NCI-H774 (cell line): ENCODE measurements around the gene REPS2.
"Not testable (repeated sequence)": the region's sequence is repeated elsewhere in the genome, so short reads cannot be mapped to it uniquely, and the experiment has no call there.

Source experiments
- DNase-seq: peaks from one replicate; lab custom pipeline; 2025; lab: John Stamatoyannopoulos, UW

The REPS2 gene

GRCh38 chrX:16963216-16963615 is 16.8 kb downstream of the REPS2 start:
- DNase-seq = no peak

- not testable (repeated sequence) for DNase-seq
Measured at GRCh38 chrX:16964976-16965375, 18.5 kb downstream of the REPS2 start.

- DNase-seq = no peak
Measured at GRCh38 chrX:16966752-16967448, 20.4 kb downstream of the REPS2 start.

GRCh38 chrX:16968753-16969152 is 22.3 kb downstream of the REPS2 start:
- not testable (repeated sequence) for DNase-seq

- DNase-seq = no peak
Measured at GRCh38 chrX:16970977-16971376, 24.5 kb downstream of the REPS2 start.

GRCh38 chrX:16971694-16972093 is 25.2 kb downstream of the REPS2 start:
- DNase-seq = no peak

- DNase-seq = no peak
Measured at GRCh38 chrX:16975233-16975632, 28.8 kb downstream of the REPS2 start.

- DNase-seq = no peak
Measured at GRCh38 chrX:16977771-16978170, 31.3 kb downstream of the REPS2 start.

GRCh38 chrX:16978193-16978984 is 31.9 kb downstream of the REPS2 start:
- DNase-seq = no peak

- DNase-seq = no peak
Measured at GRCh38 chrX:16979226-16979625, 32.8 kb downstream of the REPS2 start.

GRCh38 chrX:16981209-16981608 is 34.8 kb downstream of the REPS2 start:
- DNase-seq = no peak

- no peak for DNase-seq
Measured at GRCh38 chrX:16981980-16982379, 35.5 kb downstream of the REPS2 start.

- DNase-seq = no peak
Measured at GRCh38 chrX:16983051-16983450, 36.6 kb downstream of the REPS2 start.

- DNase-seq = no peak
Measured at GRCh38 chrX:16985286-16985685, 38.8 kb downstream of the REPS2 start.

GRCh38 chrX:16986169-16986568 is 39.7 kb downstream of the REPS2 start:
- no peak for DNase-seq

GRCh38 chrX:16989750-16990149 is 43.3 kb downstream of the REPS2 start:
- DNase-seq = no peak

- no peak for DNase-seq
Measured at GRCh38 chrX:16990839-16991238, 44.4 kb downstream of the REPS2 start.

- no peak for DNase-seq
Measured at GRCh38 chrX:16992445-16992844, 46.0 kb downstream of the REPS2 start.

- DNase-seq = no peak
Measured at GRCh38 chrX:16992951-16993350, 46.5 kb downstream of the REPS2 start.

GRCh38 chrX:16993791-16994318 is 47.4 kb downstream of the REPS2 start:
- DNase-seq = no peak

- DNase-seq = no peak
Measured at GRCh38 chrX:16994736-16995135, 48.3 kb downstream of the REPS2 start.

GRCh38 chrX:16997313-16997712 is 50.9 kb downstream of the REPS2 start:
- DNase-seq = no peak

- DNase-seq = no peak
Measured at GRCh38 chrX:16999275-16999674, 52.8 kb downstream of the REPS2 start.
